HEK293 (cell line): Measurements from ENCODE around the gene JCAD.

ENCODE experiments used
- CTCF ChIA-PET: fragments of 350-600 bp; formaldehyde crosslinking; extraction: SDS; loops from one replicate; lab custom pipeline; 2021; ENCODE audit warnings: antibody characterized with exemption; lab: Yijun Ruan, JAX
- POLR2A ChIA-PET: fragments of 300-600 bp; formaldehyde crosslinking; extraction: SDS; loops from one replicate; lab custom pipeline; 2020; ENCODE audit warnings: antibody characterized with exemption, inconsistent platforms; lab: Yijun Ruan, JAX
- H3K27ac ChIP-seq: fragments of 200-500 bp; sonication (Bioruptor generic); 2 replicates; pipeline ENCODE4 v1.5.1; 2014; ENCODE audit warnings: low read depth, low read length, control low read depth, inconsistent platforms; ENCODE audit errors: extremely low read depth
- H3K36me3 ChIP-seq, 2 experiments: fragments of 200-500 bp in 1 of 2; sonication (Bioruptor generic) in 1 of 2; 1 replicate in 1 of 2; 2 replicates in 1 of 2; pipeline ENCODE4 v1.5.1; 2014 to 2017; ENCODE audit warnings: inconsistent platforms in 2 of 2, low read length in 2 of 2; ENCODE audit not compliant: control insufficient read depth in 2 of 2, insufficient read depth in 1 of 2
- H3K4me1 ChIP-seq: fragments of 200-500 bp; sonication (Bioruptor generic); 2 replicates; pipeline ENCODE4 v1.5.1; 2014; ENCODE audit warnings: mild to moderate bottlenecking, low read length, inconsistent platforms; ENCODE audit not compliant: control insufficient read depth, insufficient read depth
- H3K4me3 ChIP-seq: 2 replicates; pipeline ENCODE4 v1.5.1; 2011; ENCODE audit warnings: low read depth, mild to moderate bottlenecking, control low read depth, low read length, moderate library complexity
- H3K9me3 ChIP-seq: fragments of 200-500 bp; sonication (Bioruptor generic); 2 replicates; pipeline ENCODE4 v1.5.1; 2014; ENCODE audit warnings: low read depth, low read length, inconsistent platforms; ENCODE audit not compliant: control insufficient read depth, insufficient read depth
- GLI2 ChIP-seq: fragments of 450-650 bp; formaldehyde crosslinking; IDR thresholded peaks from 2 replicates; pipeline ENCODE4; 2017; ENCODE audit warnings: missing biosample characterization, missing genetic modification characterization, low read depth, borderline replicate concordance
- IKZF3 ChIP-seq: fragments of 450-650 bp; IDR thresholded peaks from 2 replicates; pipeline ENCODE4 v1.5.0; 2018; ENCODE audit warnings: missing biosample characterization, mild to moderate bottlenecking, missing genetic modification characterization, moderate library complexity
- KLF10 ChIP-seq: fragments of 450-650 bp; IDR thresholded peaks from 2 replicates; pipeline ENCODE4 v1.5.1; 2018; ENCODE audit warnings: missing biosample characterization, mild to moderate bottlenecking, missing genetic modification characterization
- PRDM6 ChIP-seq: fragments of 450-650 bp; formaldehyde crosslinking; IDR thresholded peaks from 2 replicates; pipeline ENCODE4 v1.5.1; 2017; ENCODE audit warnings: missing biosample characterization, missing genetic modification characterization
- TCF7L2 ChIP-seq: IDR thresholded peaks from 2 replicates; pipeline ENCODE4 v1.6.1; 2011; ENCODE audit warnings: low read depth, mild to moderate bottlenecking, inconsistent platforms, low read length, moderate library complexity, borderline replicate concordance
- ZBTB10 ChIP-seq: fragments of 450-650 bp; formaldehyde crosslinking; IDR thresholded peaks from 2 replicates; pipeline ENCODE4 v1.5.1; 2016; ENCODE audit warnings: missing biosample characterization, missing genetic modification characterization
- ZFP3 ChIP-seq: fragments of 450-650 bp; formaldehyde crosslinking; IDR thresholded peaks from 2 replicates; pipeline ENCODE4 v1.5.1; 2016; ENCODE audit warnings: low read depth, missing biosample characterization, missing genetic modification characterization
- ZNF148 ChIP-seq: fragments of 450-650 bp; formaldehyde crosslinking; IDR thresholded peaks from 2 replicates; pipeline ENCODE4 v1.5.0; 2017; ENCODE audit warnings: missing biosample characterization, missing genetic modification characterization, borderline replicate concordance
- ZNF169 ChIP-seq: fragments of 450-650 bp; formaldehyde crosslinking; IDR thresholded peaks from 2 replicates; pipeline ENCODE4 v1.5.1; 2016; ENCODE audit warnings: missing biosample characterization, missing genetic modification characterization
- ZNF302 ChIP-seq: fragments of 450-650 bp; formaldehyde crosslinking; IDR thresholded peaks from 2 replicates; pipeline ENCODE4 v1.5.1; 2016; ENCODE audit warnings: missing biosample characterization, missing genetic modification characterization, low read depth
- ZNF324 ChIP-seq: fragments of 450-650 bp; formaldehyde crosslinking; IDR thresholded peaks from 2 replicates; pipeline ENCODE4 v1.5.1; 2016; ENCODE audit warnings: missing biosample characterization, missing genetic modification characterization
- ZNF426 ChIP-seq: fragments of 450-650 bp; formaldehyde crosslinking; IDR thresholded peaks from 2 replicates; pipeline ENCODE4 v1.5.1; 2017; ENCODE audit warnings: missing biosample characterization, missing genetic modification characterization, mild to moderate bottlenecking, inconsistent platforms, moderate library complexity
- ZNF555 ChIP-seq: fragments of 450-650 bp; formaldehyde crosslinking; conservative IDR thresholded peaks from 2 replicates; pipeline ENCODE4 v1.5.1; 2017; ENCODE audit warnings: missing biosample characterization, mild to moderate bottlenecking, missing genetic modification characterization, inconsistent platforms
- ZNF654 ChIP-seq: fragments of 450-650 bp; formaldehyde crosslinking; IDR thresholded peaks from 2 replicates; pipeline ENCODE4 v1.5.1; 2016; ENCODE audit warnings: low read depth, missing biosample characterization, missing genetic modification characterization
- ZNF664 ChIP-seq: fragments of 450-650 bp; formaldehyde crosslinking; IDR thresholded peaks from 2 replicates; pipeline ENCODE4 v1.5.1; 2016; ENCODE audit warnings: missing biosample characterization, missing genetic modification characterization
- ZNF792 ChIP-seq: fragments of 450-650 bp; formaldehyde crosslinking; IDR thresholded peaks from 2 replicates; pipeline ENCODE4 v1.5.1; 2016; ENCODE audit warnings: missing biosample characterization, missing genetic modification characterization
- ZSCAN23 ChIP-seq: fragments of 450-650 bp; formaldehyde crosslinking; IDR thresholded peaks from 2 replicates; pipeline ENCODE4 v1.5.1; 2016; ENCODE audit warnings: missing biosample characterization, missing genetic modification characterization

Gene JCAD

GRCh38 chr10:30027057-30028005 lies 32.1 kb downstream of the JCAD start (continued):
- TF ChIP-seq PRDM6 (tag by site-specific recombination) (no peak), ZNF654 (tag by site-specific recombination) (no peak), ZNF324 (tag by site-specific recombination) (no peak), KLF10 (tag by site-specific recombination) (no peak)
- TF ChIP-seq, all 188 proteins: peak for 0

- no peaks in the 10 kb centered on the region for H3K4me1 ChIP-seq
- peaks cover 3 to 61% of the 10 kb centered on the region in 2 experiments; a peak in 2 of 3 replicates for H3K36me3 ChIP-seq
- ChIA-PET CTCF (no interaction called here), POLR2A (no interaction called here)
- no peak overlapping the region for H3K4me3 ChIP-seq
- TF ChIP-seq TCF7L2 (no peak), ZSCAN23 (tag by site-specific recombination) (no peak), ZNF169 (tag by site-specific recombination) (no peak), ZNF426 (tag by site-specific recombination) (no peak), ZNF148 (no peak), ZFP3 (no peak), KLF10 (tag by site-specific recombination) (no peak), IKZF3 (no peak), ZNF792 (tag by site-specific recombination) (no peak), ZBTB10 (tag by site-specific recombination) (no peak), GLI2 (tag by site-specific recombination) (no peak), ZNF555 (tag by site-specific recombination) (no peak), ZNF302 (tag by site-specific recombination) (no peak), ZNF664 (no peak)
- TF ChIP-seq, all 188 proteins: peak for 0
- no peaks in the 10 kb centered on the region for H3K9me3 ChIP-seq
- no peak overlapping the region for H3K27ac ChIP-seq
Measured at GRCh38 chr10:30026578-30026977, 32.8 kb downstream of the JCAD start.
